ENCODE data around the gene SLC26A5. TPM values are rescaled to one million over a fixed set of nuclear protein-coding genes. Genes with fewer than 3 reads are reported as not detected.

SLC26A5 gene
- total and polyA plus RNA-seq, 2 of the 8 experiments (the other 6 are each of a cell fraction or from before 2014, with no cell fraction given), result 0.09 to 0.24 TPM

- Histone ChIP-seq H2AFZ (ENCODE audit: low read length) (no peak overlapping the region), H3K36me3 (ENCODE audit: control insufficient read depth in 2 of 4, insufficient read depth in 4 of 4, low read length in 3 of 4) (no peaks in the 10 kb centered on the region), H3K4me2 (ENCODE audit: insufficient read depth in 1 of 2, low read depth in 2 of 2, low read length in 2 of 2) (no peak overlapping the region), H4K91ac (replicated peaks; ENCODE audit: insufficient read length, low read length) (no peak overlapping the region), H2BK15ac (ENCODE audit: low read length) (no peak overlapping the region), H3K27me3 (replicated peaks in 1 of 4; ENCODE audit: control insufficient read depth in 3 of 4, extremely low read depth in 1 of 4, insufficient read depth in 3 of 4, low read length in 3 of 4) (peaks cover 0 to 14% (median 9%) of the 10 kb centered on the region in 4 experiments; a peak in 5 of 7 replicates), H4K5ac (ENCODE audit: insufficient read length, low read depth, low read length) (no peak overlapping the region), H4K8ac (ENCODE audit: extremely low read depth, insufficient read depth, low read length) (no peak overlapping the region), H3K27ac (ENCODE audit: low read depth, low read length) (no peak overlapping the region), H2BK20ac (ENCODE audit: low read length) (no peak overlapping the region), H3K9me3 (ENCODE audit: insufficient read depth in 2 of 2, low read depth in 1 of 2, low read length in 1 of 2) (no peaks in the 10 kb centered on the region), H3K4ac (replicated peaks; ENCODE audit: insufficient read length, low read depth, low read length) (no peak overlapping the region), H3K4me3 (ENCODE audit: extremely low read depth in 1 of 4, insufficient read depth in 2 of 4, low read depth in 3 of 4, low read length in 4 of 4) (no peak overlapping the region), H3K18ac (ENCODE audit: extremely low read depth, low read length) (no peak overlapping the region), H4K20me1 (replicated peaks in 1 of 2; ENCODE audit: control insufficient read depth in 1 of 2, insufficient read depth in 2 of 2, low read length in 2 of 2) (no peaks in the 10 kb centered on the region), H3K79me1 (ENCODE audit: low read depth, low read length) (no peaks in the 10 kb centered on the region), H3K56ac (replicated peaks; ENCODE audit: insufficient read length, low read depth, low read length) (no peak overlapping the region), H3K23me2 (ENCODE audit: low read depth, low read length) (no peaks in the 10 kb centered on the region), H3K23ac (ENCODE audit: insufficient read length) (no peak overlapping the region), H2AK5ac (ENCODE audit: low read depth, low read length) (no peak overlapping the region), H3K79me2 (ENCODE audit: control insufficient read depth in 1 of 2, insufficient read depth in 2 of 2, low read length in 2 of 2) (no peaks in the 10 kb centered on the region), H2BK120ac (replicated peaks; ENCODE audit: low read depth, low read length) (no peak overlapping the region), H2BK12ac (ENCODE audit: low read depth, low read length) (no peak overlapping the region), H3K4me1 (replicated peaks in 1 of 4; ENCODE audit: control insufficient read depth in 3 of 4, insufficient read depth in 4 of 4, low read length in 3 of 4) (peaks cover 0 to 5% (median 0%) of the 10 kb centered on the region in 4 experiments; a peak in 2 of 7 replicates), H3K9ac (replicated peaks in 1 of 4; ENCODE audit: extremely low read depth in 1 of 4, low read depth in 3 of 4, low read length in 3 of 4) (no peak overlapping the region), H2BK5ac (ENCODE audit: low read depth, low read length) (no peak overlapping the region), H3K14ac (ENCODE audit: insufficient read length) (no peak overlapping the region)
- FAIRE-seq, result no peak
- WGBS, 2 experiments (ENCODE audit: extremely low coverage in 1 of 2, insufficient coverage in 1 of 2, insufficient read length in 1 of 2, insufficient replicate concordance in 2 of 2, low coverage in 1 of 2, low lambda C conversion rate in 2 of 2, missing lambda C conversion rate in 1 of 2), result 84% methylated on average over 8 of the region's 8 CpGs; no CpG with 5 or more reads in 1 of the 2 experiments
- ChIA-PET CTCF (ENCODE audit: partially characterized antibody) (no interaction called here), POLR2A (ENCODE audit: partially characterized antibody) (no interaction called here)
- DNase-seq (ENCODE audit: low read depth in 1 of 2, low spot score in 2 of 2), result no peak
- TF ChIP-seq SIN3A (conservative IDR thresholded peaks at IDR 0.05 in 1 of 2, IDR thresholded peaks at IDR 0.05 in 1 of 2; ENCODE audit: low read depth in 1 of 2, low read length in 2 of 2) (no peak), HDAC6 (IDR thresholded peaks at IDR 0.05; ENCODE audit: low read depth, low read length) (no peak), E2F6 (IDR thresholded peaks at IDR 0.05) (no peak), POLR2A (IDR thresholded peaks at IDR 0.05; ENCODE audit: control extremely low read depth in 1 of 2, low read depth in 2 of 2, low read length in 2 of 2) (no peak), POU5F1 (IDR thresholded peaks at IDR 0.05; ENCODE audit: low read depth, low read length) (no peak), JUND (IDR thresholded peaks at IDR 0.05; ENCODE audit: low read length) (no peak), CHD2 (IDR thresholded peaks at IDR 0.05; ENCODE audit: low read length) (no peak), KDM4A (IDR thresholded peaks at IDR 0.05; ENCODE audit: low read depth, low read length, severe bottlenecking) (no peak), SP2 (IDR thresholded peaks at IDR 0.05; ENCODE audit: low read length) (no peak), POLR2AphosphoS5 (IDR thresholded peaks at IDR 0.05; ENCODE audit: low read depth, low read length) (no peak), USF2 (IDR thresholded peaks at IDR 0.05; ENCODE audit: low read length) (no peak), JUN (IDR thresholded peaks at IDR 0.05; ENCODE audit: low read depth, low read length) (no peak)
Observed at GRCh38 chr7:103439661-103440060, 6.3 kb downstream of the SLC26A5 start.
